ENCODE data around the gene TMEM163. TPM values are rescaled to one million over a fixed set of nuclear protein-coding genes. Genes with fewer than 3 reads are reported as not detected.

The TMEM163 gene
- total RNA-seq, 1 experiment from 2014 or later: 0.05 TPM

DNA sequence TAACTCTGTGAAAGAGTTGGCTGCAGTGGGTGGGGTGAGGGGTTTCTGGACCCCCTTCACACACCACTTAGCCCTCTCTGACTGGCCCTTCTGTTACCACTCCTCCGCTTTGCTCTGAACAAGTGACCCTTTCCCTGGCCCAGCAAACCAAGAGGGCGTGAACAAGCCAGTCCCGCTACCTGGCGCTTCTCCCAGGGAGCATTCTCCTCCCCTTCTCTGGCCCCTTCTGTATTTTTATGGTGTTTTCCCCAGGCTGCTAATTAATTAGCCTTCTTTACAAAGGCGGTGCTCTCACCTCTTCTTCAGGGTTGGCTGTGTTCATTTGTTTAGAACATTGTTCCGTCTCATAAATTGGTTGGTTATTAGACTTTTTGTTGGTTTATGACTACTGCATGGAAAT lies 284.8 kb downstream of the TMEM163 start:
- in situ Hi-C loops (cut with HindIII; ENCODE audit: low pct_unique_long_range_greater_than_20kb, low sequenced_read_pairs): loop anchor here (25.0 kb wide), 1 partner anchor 353 kb away; no protein-coding TSS in a partner anchor
- DNase-seq (ENCODE audit: low read depth, low spot score): no peak

DNA sequence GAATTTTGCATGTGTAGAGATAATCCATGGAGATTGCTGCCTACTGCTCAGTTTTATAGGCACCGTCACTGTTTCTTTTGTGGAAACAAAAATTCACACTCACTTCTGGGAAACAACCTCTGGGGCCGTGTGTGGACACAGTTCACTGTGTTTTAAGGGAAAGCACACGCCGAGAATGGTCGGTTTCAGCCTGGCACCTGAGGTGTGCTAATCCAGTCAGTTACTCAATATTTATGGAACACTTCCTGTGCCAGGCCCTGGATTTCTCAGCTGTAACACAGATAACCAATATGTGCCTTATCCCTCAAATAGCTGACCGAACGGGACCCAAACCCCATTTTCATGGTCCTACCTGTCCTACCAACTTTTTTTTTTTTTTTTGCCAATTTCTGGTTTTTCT lies 285.3 kb downstream of the TMEM163 start:
- no peak for DNase-seq (ENCODE audit: low read depth, low spot score)
- in situ Hi-C loops (cut with HindIII; ENCODE audit: low pct_unique_long_range_greater_than_20kb, low sequenced_read_pairs): loop anchor here (25.0 kb wide), 1 partner anchor 354 kb away; no protein-coding TSS in a partner anchor

DNA sequence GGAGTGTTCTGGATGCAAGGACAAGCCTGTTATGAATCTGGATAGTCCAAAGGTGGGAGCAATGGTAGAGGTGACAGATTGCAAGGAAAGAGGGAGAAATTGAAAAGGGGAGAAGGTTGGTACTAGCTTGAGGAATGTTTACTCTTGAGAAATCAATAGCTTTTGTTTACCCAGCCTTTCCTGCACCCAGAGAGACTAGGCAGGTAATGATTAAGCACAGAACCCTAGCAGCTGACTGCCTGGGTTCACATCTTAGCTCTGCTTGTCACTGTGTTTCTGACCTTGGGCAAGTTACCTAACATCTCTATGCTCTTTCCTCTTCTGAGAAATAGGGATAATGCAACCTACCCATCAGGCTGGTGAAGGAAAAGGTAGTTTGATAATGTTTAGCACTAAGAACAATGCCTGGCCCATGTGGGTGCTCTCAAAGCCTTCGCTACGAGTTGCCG lies 286.3 kb downstream of the TMEM163 start:
- DNase-seq (ENCODE audit: low read depth, low spot score): no peak
- in situ Hi-C loops (cut with HindIII; ENCODE audit: low pct_unique_long_range_greater_than_20kb, low sequenced_read_pairs): loop anchor here (25.0 kb wide), 1 partner anchor 355 kb away; no protein-coding TSS in a partner anchor

DNA sequence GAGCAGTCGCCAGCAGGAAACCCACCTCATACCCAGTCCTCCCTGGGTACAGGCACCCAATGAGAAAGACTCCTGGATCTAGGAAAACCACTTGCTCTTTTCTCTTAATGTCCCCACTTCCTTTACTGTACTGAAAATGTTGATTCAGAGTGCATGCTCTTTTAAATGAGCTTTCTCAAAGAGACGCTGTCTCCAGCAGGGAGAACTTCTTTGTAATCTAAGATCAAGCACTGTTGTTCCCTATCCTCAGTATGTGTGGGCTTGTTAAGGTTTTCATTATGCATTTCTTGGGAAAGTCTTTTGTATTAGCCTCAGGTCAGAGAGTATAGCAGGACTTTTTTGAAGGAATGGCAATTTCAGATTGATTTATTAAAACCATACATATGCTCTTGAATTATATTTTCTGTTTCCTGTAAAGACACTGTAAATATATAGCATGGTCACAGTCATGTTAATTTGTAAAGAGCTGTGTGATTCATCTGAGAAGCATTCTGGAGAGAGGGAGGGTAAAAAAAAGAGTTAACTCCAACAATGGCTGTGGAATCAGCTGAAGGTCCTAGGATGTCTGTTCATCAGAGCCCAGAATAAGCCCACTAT lies 286.9 kb downstream of the TMEM163 start:
- in situ Hi-C loops (cut with HindIII; ENCODE audit: low pct_unique_long_range_greater_than_20kb, low sequenced_read_pairs): loop anchor here (25.0 kb wide), 1 partner anchor 355 kb away; no protein-coding TSS in a partner anchor
- DNase-seq (ENCODE audit: low read depth, low spot score): no peak

DNA sequence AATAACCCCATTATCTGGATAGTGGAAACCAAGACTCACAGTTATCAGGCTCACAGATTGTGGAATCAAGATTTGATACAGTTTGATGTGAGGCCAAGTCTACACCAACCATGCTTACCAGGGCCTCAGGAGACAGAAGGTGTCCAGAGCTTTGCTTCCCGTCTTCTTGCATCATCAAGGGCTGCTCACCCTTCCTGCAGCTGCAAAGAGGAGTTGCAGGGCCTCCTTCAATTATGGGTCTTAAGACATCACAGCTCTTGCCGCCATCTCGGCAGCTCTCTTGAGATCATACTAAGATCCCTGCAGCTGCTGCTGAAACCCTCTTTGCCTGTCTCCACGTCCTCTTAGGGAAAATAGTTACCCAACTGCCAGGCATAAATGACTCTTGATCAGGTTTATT lies 288.9 kb downstream of the TMEM163 start:
- no peak for DNase-seq (ENCODE audit: low read depth, low spot score)
- in situ Hi-C loops (cut with HindIII; ENCODE audit: low pct_unique_long_range_greater_than_20kb, low sequenced_read_pairs): loop anchor here (25.0 kb wide), 1 partner anchor 357 kb away; no protein-coding TSS in a partner anchor

DNA sequence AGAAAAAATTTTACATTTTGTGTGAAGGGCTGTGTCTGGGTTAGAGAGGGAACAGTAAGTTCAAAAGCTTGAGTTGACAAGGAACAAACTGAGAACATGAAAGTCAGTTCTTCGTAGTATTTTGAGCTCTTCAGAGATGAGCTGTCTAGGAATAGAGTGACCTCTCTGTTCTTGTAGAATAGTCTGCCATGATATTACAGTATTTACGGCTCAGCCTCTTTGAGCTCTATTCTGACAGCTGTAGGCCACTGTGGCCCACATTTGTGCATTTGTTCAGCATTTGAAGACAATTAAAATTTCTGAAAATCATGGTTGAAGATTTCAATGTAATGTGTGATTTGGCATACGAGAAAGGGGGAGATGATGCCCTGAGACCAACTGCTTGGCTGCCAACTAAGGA lies 292.1 kb downstream of the TMEM163 start:
- DNase-seq (ENCODE audit: low read depth, low spot score): no peak
- in situ Hi-C loops (cut with HindIII; ENCODE audit: low pct_unique_long_range_greater_than_20kb, low sequenced_read_pairs): loop anchor here (25.0 kb wide), 1 partner anchor 361 kb away; no protein-coding TSS in a partner anchor

DNA sequence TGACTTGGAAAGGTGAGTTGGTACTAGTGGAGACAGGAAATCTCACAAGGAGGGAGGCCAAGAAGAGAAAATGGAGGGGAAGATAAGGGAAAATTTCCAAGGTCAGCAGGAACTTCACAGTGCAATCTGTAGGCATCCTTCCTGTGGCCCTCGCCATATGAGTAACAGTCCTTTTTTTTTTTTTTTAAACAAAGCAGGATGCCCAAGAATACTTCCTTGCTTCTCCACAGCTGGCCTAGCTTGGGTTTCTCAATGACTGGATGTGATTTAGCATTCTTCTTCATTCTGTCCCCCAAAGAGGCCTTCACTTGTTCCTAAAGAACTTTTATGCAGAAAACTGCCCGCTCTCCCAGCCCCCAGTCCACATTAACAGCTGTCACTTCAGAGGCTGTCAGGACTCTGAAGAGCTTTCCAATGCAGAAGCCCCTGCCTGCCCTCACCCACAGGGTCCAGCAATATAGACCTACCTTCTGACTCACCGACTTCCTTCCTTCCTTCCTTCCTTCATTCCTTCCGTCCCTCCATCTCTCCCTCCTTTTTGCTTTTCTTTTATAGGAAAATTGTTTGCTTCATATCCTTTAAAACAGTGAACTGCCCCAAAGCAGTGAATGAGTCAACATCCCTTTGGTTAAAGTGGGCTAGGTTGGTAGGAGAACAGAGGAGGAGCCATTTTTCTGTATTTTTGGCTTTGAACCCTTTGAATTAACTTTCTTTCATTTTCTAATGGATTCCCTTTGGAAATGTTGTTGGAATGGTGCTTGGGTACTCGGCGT lies 292.9 kb downstream of the TMEM163 start:
- in situ Hi-C loops (cut with HindIII; ENCODE audit: low pct_unique_long_range_greater_than_20kb, low sequenced_read_pairs): loop anchor here (25.0 kb wide), 1 partner anchor 361 kb away; no protein-coding TSS in a partner anchor
- no peak for DNase-seq (ENCODE audit: low read depth, low spot score)

DNA sequence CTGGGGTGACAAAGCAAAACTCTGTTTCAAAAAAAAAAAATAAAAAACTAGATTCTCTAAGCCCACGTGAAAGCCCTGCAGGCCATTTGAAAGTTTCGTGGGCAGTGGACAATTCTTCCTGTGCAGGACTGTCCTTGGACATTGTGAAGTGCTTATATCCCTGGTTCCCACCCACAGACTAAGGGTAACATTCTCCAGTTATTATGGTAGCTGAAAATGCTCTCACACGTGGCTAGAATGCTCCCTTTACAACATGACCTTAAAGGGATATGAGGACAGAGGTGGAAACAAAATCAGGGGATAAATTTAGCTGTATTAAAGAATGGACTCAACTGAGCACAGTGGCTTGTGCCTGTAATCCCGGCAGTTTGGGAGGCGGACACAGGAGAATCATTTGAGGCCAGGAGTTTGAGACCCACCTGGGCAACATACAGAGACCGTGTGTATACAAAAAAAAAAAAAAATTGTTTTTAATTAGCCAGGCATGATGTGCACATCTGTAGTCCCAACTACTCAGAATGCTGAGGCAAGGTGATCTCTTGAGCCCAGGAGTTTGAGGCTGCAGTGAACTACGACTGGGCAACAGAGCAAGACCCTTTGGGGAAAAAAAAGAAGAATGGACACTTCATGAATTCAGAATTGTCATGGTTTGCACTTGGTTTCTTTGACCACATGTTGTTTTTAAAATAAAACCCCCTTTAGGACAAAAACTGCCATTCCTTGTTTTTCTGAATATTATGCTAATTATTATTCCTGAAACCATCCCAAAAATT lies 297.1 kb downstream of the TMEM163 start:
- in situ Hi-C loops (cut with HindIII; ENCODE audit: low pct_unique_long_range_greater_than_20kb, low sequenced_read_pairs): no loop called here
- peak; percentile 52 for DNase-seq (ENCODE audit: low read depth, low spot score)

DNA sequence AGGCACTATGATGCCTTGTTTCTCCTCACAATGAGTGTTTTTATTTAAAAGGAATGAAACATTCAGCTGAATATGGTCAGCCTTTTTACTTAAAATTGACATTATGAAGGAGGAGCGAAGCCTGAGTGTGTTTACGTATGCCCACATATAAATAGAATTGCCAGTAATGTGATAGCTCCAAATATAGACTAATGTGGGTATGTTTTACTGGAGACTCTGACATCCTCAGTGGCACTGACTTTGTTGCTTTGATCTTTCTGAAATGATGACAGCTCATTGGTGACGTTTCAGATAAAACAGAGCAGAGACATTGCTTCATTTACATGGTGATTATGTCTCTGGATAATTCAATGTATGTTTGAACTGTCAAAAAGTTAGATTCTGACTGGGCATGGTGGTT lies 297.9 kb downstream of the TMEM163 start:
- no peak for DNase-seq (ENCODE audit: low read depth, low spot score)
- in situ Hi-C loops (cut with HindIII; ENCODE audit: low pct_unique_long_range_greater_than_20kb, low sequenced_read_pairs): no loop called here

DNA sequence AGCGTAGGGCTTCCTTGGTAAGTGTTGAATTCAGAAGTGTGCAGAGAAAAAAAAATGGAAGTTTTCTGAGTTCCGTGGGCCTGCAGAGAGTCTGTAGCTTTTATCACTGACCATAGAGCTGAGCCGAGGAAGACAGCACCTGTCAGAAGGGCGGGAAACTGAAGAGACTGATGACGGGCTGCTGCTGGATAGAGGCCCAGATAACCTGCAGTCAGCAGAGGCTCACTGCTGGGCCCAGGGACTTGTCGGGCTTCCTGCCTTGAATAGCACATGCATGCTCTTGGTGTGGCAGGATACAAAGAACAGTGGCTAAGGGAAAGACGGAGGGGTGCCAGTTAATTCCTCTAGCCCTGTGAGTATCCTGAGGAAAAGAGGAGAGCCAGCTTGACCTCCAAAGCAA lies 298.5 kb downstream of the TMEM163 start:
- no peak for DNase-seq (ENCODE audit: low read depth, low spot score)
- in situ Hi-C loops (cut with HindIII; ENCODE audit: low pct_unique_long_range_greater_than_20kb, low sequenced_read_pairs): no loop called here

DNA sequence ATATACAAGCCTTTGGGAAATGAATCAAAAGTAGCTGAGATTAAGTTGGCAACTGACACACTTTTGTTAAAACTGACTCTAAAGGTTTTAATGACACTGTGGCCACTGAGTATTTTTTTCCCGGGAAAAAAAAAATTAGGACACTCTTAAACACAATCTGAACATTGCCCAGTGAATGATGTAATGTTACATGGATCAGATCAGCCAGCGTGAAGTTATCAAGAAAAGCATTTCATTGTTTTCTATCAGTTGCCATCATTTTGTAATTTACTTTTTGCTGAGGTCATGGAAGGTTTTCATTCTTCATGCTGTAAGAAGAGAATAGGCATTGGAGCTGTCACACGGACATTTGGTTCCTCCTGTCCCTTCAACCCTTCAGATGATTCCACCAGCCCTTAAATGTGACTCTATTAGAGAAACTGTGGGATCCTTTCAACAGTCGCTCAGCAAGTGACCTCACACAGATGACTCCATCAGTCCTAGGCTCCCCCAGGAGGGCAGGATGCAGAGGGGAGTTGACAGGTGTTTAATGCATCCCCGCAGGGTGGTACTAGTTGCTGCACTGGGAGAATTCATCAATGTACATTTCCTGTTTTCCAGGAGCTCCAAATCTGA lies 300.7 kb downstream of the TMEM163 start:
- in situ Hi-C loops (cut with HindIII; ENCODE audit: low pct_unique_long_range_greater_than_20kb, low sequenced_read_pairs): no loop called here

DNA sequence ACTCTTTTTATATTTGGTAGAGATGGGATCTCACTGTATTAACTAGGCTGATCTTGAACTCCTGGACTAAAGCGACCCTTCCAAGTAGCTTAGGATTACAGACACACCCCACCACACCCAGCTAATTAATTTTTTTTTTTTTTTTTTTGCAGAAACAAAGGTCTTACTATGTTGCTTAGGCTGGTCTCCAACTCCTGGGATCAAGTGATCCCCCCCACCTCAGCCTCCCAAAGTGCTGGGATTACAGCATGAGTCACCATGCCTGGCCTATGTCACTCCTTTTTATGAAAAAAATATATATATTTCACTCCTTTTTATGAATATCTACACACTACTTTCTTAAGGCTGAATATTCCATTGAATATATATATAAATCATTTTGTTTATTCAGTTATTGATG lies 302.2 kb downstream of the TMEM163 start:
- in situ Hi-C loops (cut with HindIII; ENCODE audit: low pct_unique_long_range_greater_than_20kb, low sequenced_read_pairs): no loop called here
- DNase-seq (ENCODE audit: low read depth, low spot score): peak; percentile 17

More for the DNA sequence above, 300.7 kb downstream of the TMEM163 start:
- DNase-seq (ENCODE audit: low read depth, low spot score): no peak

DNA sequence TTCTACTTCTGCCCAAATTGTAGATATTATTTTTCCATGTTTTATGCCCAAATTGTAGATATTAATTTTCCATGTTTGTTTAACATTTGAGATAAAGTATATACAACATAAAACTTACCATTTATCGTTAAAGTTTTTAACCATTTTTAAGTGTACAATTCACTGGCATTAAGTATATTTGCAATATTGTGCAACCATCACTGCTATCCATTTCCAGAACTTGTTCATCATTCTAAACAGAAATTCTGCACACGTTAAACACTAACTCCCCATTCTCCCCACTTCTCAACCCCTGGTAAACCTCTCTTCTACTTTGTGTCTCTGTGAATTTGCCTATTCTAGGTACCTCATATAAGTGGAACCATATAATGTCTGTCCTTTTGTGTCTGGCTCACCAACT lies 302.8 kb downstream of the TMEM163 start:
- no peak for DNase-seq (ENCODE audit: low read depth, low spot score)

DNA sequence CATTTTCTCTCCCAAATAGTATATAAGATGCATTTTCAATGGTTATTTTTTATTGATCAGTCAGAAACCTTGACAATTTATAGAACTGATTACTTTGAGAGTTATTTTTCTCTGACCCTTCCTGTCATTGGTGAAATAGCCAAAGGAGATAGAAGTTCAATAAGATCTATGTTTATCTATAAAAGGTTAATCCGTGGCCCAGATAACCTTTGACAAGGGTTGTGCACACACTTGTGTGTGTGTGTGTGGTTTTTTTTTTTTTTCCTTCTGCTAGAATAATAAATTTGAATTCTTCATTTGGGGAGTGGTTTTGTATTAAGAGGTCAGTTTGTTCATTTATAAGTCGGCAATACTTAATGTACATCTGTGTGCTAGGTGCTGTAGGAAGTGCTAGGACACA lies 304.9 kb downstream of the TMEM163 start:
- no peak for DNase-seq (ENCODE audit: low read depth, low spot score)
- in situ Hi-C loops (cut with HindIII; ENCODE audit: low pct_unique_long_range_greater_than_20kb, low sequenced_read_pairs): no loop called here

More for the DNA sequence above, 302.8 kb downstream of the TMEM163 start:
- in situ Hi-C loops (cut with HindIII; ENCODE audit: low pct_unique_long_range_greater_than_20kb, low sequenced_read_pairs): no loop called here

DNA sequence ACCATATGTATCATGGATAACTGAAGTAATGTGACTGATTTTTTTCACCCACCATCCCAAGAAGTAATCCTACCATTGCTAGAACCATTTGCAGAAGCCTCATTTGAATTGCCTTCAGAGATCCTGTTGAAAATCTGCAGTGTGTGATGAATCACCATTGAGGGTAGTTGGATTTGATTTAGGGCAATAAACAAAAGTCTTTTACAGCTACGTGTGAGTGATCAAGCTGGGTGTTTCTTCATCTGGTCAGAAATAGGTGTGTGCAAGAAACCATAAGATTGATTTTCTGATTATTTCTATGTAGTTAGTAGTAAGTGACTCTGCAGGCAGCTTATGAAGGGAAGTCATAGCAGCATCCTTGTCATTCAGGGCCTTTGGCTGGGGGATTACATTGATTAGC lies 305.4 kb downstream of the TMEM163 start:
- in situ Hi-C loops (cut with HindIII; ENCODE audit: low pct_unique_long_range_greater_than_20kb, low sequenced_read_pairs): no loop called here
- no peak for DNase-seq (ENCODE audit: low read depth, low spot score)

DNA sequence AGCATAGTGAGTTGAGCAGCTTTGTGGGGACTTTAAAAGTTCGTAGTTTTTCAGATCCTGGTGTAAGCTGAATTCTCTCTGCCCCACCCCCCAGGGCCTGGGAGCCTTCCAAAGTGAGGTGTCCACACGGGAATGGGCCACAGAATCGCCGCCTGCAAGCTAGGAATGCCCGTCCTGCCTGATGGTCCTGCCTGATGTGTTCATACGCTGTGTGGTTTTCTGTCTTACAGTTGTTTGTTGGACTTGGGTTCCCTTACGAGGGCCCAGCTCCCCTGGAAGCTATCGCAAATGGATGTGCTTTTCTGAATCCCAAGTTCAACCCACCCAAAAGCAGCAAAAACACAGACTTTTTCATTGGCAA lies 306.2 kb downstream of the TMEM163 start:
- DNase-seq (ENCODE audit: low read depth, low spot score): no peak
- in situ Hi-C loops (cut with HindIII; ENCODE audit: low pct_unique_long_range_greater_than_20kb, low sequenced_read_pairs): no loop called here

DNA sequence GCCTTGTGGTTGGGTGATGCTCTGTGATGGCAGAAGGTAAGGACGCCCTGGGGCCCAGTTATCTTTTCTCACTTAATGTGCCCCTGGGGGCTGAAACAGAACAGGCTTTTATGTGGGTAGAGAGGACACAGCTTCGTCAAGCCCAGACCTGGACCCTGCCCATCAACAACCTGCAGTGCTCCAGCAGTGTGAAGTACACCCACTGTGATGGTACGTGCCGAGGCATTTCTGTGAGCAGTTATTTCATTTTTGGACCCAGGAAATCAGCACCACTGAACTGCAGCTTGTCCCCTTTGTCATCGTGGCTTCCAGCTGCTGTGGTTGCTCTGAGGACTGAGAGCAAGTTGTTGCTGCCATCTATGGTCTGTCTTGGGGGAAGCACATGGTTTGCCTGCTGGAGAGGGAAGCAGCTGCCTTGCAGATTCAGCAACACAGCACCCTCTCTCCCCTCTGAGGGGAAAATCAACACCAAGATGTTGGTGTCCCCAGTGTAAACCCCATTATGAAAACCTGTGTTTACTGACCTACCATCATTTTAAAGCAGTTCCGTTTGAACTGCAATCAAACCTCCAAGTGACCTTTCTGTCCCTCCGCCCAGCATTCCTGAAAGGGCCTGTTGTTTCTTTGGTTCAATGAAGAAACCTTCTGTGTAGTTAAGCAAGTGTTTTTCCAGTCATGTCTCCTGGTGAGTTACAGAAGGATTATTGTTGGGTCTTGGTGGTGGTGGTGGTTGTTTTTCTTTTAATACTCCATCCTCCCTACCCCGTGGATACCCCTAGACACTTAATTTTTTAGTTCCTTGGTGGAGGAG lies 306.8 kb downstream of the TMEM163 start:
- in situ Hi-C loops (cut with HindIII; ENCODE audit: low pct_unique_long_range_greater_than_20kb, low sequenced_read_pairs): no loop called here
- peak; percentile 94 for DNase-seq (ENCODE audit: low read depth, low spot score)

Data from SK-MEL-5 (cell line).